PC-9 (cell line): ENCODE data around the gene ZDHHC7. TPM values are rescaled to one million over a fixed set of nuclear protein-coding genes. Genes with fewer than 3 reads are reported as not detected.

Source experiments
- BruUV-seq: library from RNA; stranded (reverse); fragments of 400-500 nt; replicated peaks from 2 replicates; lab custom pipeline; 2021; lab: Mats Ljungman, UMichigan
- CTCF ChIA-PET: fragments of 300-600 bp; sonication (Branson Sonifier 250); formaldehyde crosslinking; loops from one replicate; lab custom pipeline; 2022; ENCODE audit warnings: antibody characterized with exemption; lab: Charles Lee
- POLR2A ChIA-PET: fragments of 300-600 bp; sonication (Branson Sonifier 250); formaldehyde crosslinking; loops from one replicate; lab custom pipeline; 2022; ENCODE audit warnings: antibody characterized with exemption; ENCODE audit not compliant: unreplicated experiment; lab: Charles Lee
- DNase-seq, 2 experiments: peaks; one replicate each; pipeline versions ENCODE4 v3.0.0 to v3.0.0-alpha.2; 2015 to 2022; ENCODE audit warnings: mixed read lengths in 1 of 2
- H2AFZ ChIP-seq: fragments of 200-600 bp; sonication (generic); 2 replicates; pipeline ENCODE4 v1.8.1; 2017; ENCODE audit warnings: antibody characterized with exemption
- H3F3A ChIP-seq: fragments of 200-600 bp; sonication (generic); 2 replicates; pipeline ENCODE4 v1.8.1; 2017; ENCODE audit warnings: antibody characterized with exemption, mild to moderate bottlenecking, low read depth; ENCODE audit not compliant: insufficient read depth
- H3K27ac ChIP-seq: fragments of 200-600 bp; sonication (generic); 2 replicates; pipeline ENCODE4 v1.6.1; 2016; ENCODE audit warnings: mixed run types
- H3K27me3 ChIP-seq: fragments of 200-600 bp; sonication (generic); 2 replicates; pipeline ENCODE4 v1.6.1; 2016; ENCODE audit warnings: low read depth, mixed run types; ENCODE audit not compliant: insufficient read depth
- H3K36me3 ChIP-seq: fragments of 200-600 bp; sonication (generic); 2 replicates; pipeline ENCODE4 v1.6.1; 2016; ENCODE audit warnings: low read depth, mixed run types
- H3K4me1 ChIP-seq: fragments of 200-600 bp; sonication (generic); replicated peaks from 2 replicates; pipeline ENCODE4 v1.6.1; 2016; ENCODE audit warnings: mixed run types; ENCODE audit not compliant: insufficient read depth
- H3K4me2 ChIP-seq: fragments of 200-600 bp; sonication (generic); 2 replicates; pipeline ENCODE4 v1.6.1; 2017; ENCODE audit warnings: mixed run types
- H3K4me3 ChIP-seq: fragments of 200-600 bp; sonication (generic); 2 replicates; pipeline ENCODE4 v1.6.1; 2016; ENCODE audit warnings: mixed run types
- H3K79me2 ChIP-seq: fragments of 200-600 bp; sonication (generic); 2 replicates; pipeline ENCODE4 v1.6.1; 2017; ENCODE audit warnings: low read depth, mixed run types
- H3K9me2 ChIP-seq: fragments of 200-600 bp; sonication (generic); 2 replicates; pipeline ENCODE4 v1.8.1; 2017; ENCODE audit warnings: mild to moderate bottlenecking; ENCODE audit not compliant: insufficient read depth
- H3K9me3 ChIP-seq: fragments of 200-600 bp; sonication (generic); 2 replicates; pipeline ENCODE4 v1.8.1; 2016; ENCODE audit warnings: low read depth; ENCODE audit not compliant: insufficient read depth
- H4K20me1 ChIP-seq: fragments of 200-600 bp; sonication (generic); 2 replicates; pipeline ENCODE4 v1.8.1; 2017; ENCODE audit not compliant: insufficient read depth
- EZH2 ChIP-seq: fragments of 200-600 bp; sonication (generic); IDR thresholded peaks from 2 replicates; pipeline ENCODE4 v1.8.0; 2017; ENCODE audit warnings: antibody characterized with exemption, low read depth
- intact Hi-C: fragments of 100-400 bp; cut with micrococcal nuclease; formaldehyde crosslinking; loops from one replicate; pipeline ENCODE4 v1.10.0; 2022; ENCODE audit not compliant: unreplicated experiment
- total RNA-seq: library from RNA; stranded (reverse); gene quantifications from 2 replicates; pipeline ENCODE4 v1.2.3, GENCODE V29; 2021
- TF ChIP-seq, protein P1 (sequence below): fragments of 200-600 bp; sonication (generic); conservative IDR thresholded peaks from 2 replicates; pipeline ENCODE4 v1.6.1; 2017; ENCODE audit warnings: mixed run types, antibody characterized with exemption, mild to moderate bottlenecking, moderate library complexity

Gene ZDHHC7
- total RNA-seq, 1 experiment from 2014 or later = 79.3 TPM

DNA sequence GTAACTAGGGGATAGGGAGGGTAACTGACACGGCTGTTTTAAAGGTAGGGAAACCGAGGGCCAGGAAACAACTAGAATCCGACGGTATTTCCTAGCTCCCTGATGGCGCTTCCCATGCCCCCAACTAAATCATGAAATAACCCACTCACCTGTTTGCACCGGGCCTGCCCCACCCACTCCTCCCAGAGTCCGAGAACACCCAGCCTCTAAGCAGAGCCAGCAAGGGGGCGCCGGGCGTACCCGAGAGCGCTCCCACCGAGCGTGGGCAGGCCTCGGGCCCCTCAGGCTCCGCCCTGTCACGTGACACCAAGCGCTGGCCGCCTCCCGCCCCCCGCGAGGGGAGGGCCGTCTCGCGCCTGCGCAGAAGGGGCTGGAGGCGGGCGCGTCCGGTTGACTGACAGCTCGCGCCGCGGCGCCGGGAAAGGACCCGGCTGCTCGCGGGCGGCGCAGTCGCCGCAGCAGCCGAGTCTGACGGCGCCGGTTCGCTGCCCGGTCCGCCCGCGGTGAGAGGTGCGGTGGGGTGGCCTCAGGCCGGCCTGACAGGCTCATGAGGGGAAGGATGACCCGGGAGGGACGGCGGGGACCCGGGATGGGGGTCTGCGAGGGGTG is 16.1 kb upstream of the ZDHHC7 start, which contains the start of gene KIAA0513:
KIAA0513 (plus strand) TSS at position 447 of the 609 bp plus-strand sequence. CDS start 39,277 bp downstream, outside the sequence.
- intact Hi-C loops = loop anchor here (5.0 kb wide), 1 partner anchor 35 kb away; no protein-coding TSS in a partner anchor
- CTCF ChIA-PET = interaction anchor here (0.6 to 1.1 kb wide), 5 partner anchors 26 to 87 kb away, joined by 3 to 23 read pairs (median 4); no protein-coding TSS in a partner anchor

GRCh38 chr16:85026703-85027102 is 15.4 kb upstream of the ZDHHC7 start:
- H3K27ac ChIP-seq = peak overlapping the region; percentile 52
- no peak for TF ChIP-seq EZH2
- TF ChIP-seq, protein P1, sequence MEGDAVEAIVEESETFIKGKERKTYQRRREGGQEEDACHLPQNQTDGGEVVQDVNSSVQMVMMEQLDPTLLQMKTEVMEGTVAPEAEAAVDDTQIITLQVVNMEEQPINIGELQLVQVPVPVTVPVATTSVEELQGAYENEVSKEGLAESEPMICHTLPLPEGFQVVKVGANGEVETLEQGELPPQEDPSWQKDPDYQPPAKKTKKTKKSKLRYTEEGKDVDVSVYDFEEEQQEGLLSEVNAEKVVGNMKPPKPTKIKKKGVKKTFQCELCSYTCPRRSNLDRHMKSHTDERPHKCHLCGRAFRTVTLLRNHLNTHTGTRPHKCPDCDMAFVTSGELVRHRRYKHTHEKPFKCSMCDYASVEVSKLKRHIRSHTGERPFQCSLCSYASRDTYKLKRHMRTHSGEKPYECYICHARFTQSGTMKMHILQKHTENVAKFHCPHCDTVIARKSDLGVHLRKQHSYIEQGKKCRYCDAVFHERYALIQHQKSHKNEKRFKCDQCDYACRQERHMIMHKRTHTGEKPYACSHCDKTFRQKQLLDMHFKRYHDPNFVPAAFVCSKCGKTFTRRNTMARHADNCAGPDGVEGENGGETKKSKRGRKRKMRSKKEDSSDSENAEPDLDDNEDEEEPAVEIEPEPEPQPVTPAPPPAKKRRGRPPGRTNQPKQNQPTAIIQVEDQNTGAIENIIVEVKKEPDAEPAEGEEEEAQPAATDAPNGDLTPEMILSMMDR = no peak
- H3K27me3 ChIP-seq = no peaks in the 10 kb centered on the region
- peak overlapping the region; percentile 95 for H3K4me2 ChIP-seq
- DNase-seq = peak in 1 of 2 experiments; percentile 68
- POLR2A ChIA-PET = interaction anchor here (0.6 to 1.1 kb wide), 3 partner anchors 16 to 39 kb away, joined by 4 to 7 read pairs (median 6); no protein-coding TSS in a partner anchor
- peak overlapping the region; percentile 93 for H3K4me3 ChIP-seq
- TSS peak; percentile 65 for BruUV-seq
- H3K9me2 ChIP-seq = no peaks in the 10 kb centered on the region
- H3K4me1 ChIP-seq = peaks cover 52% of the 10 kb centered on the region
- H2AFZ ChIP-seq = peak overlapping the region; percentile 87
- no peaks in the 10 kb centered on the region for H3K79me2 ChIP-seq
- intact Hi-C loops = loop anchor here (1.0 to 5.0 kb wide), 2 partner anchors 9 to 34 kb away; no protein-coding TSS in a partner anchor
- H3F3A ChIP-seq = peaks cover 33% of the 10 kb centered on the region
- H3K9me3 ChIP-seq = no peaks in the 10 kb centered on the region
- no peaks in the 10 kb centered on the region for H3K36me3 ChIP-seq
- H4K20me1 ChIP-seq = peaks cover 5% of the 10 kb centered on the region; the same call in 1 of the 2 replicates
- CTCF ChIA-PET = interaction anchor here (0.6 to 1.1 kb wide), 3 partner anchors 25 to 88 kb away, joined by 3 to 23 read pairs (median 4); no protein-coding TSS in a partner anchor

More for the DNA sequence above, 16.1 kb upstream of the ZDHHC7 start, which contains the start of gene KIAA0513:
- Histone ChIP-seq H2AFZ (peak within 1 kb of the TSS; percentile 87), H3K79me2 (no peaks in the 10 kb centered on the region), H3K27ac (peak within 1 kb of the TSS; percentile 52), H3F3A (peaks cover 33% of the 10 kb centered on the region), H3K4me2 (peak within 1 kb of the TSS; percentile 95), H3K4me1 (peaks cover 52% of the 10 kb centered on the region), H3K4me3 (peak within 1 kb of the TSS; percentile 93), H4K20me1 (peaks cover 5% of the 10 kb centered on the region; the same call in 1 of the 2 replicates), H3K27me3 (no peaks in the 10 kb centered on the region), H3K36me3 (no peaks in the 10 kb centered on the region), H3K9me3 (no peaks in the 10 kb centered on the region), H3K9me2 (no peaks in the 10 kb centered on the region)
- BruUV-seq = no TSS peak
- TF ChIP-seq EZH2 = no peak
- TF ChIP-seq, protein P1 = no peak; the same call in 1 of the 2 replicates
- POLR2A ChIA-PET = interaction anchor here (0.6 to 0.7 kb wide), 3 partner anchors 12 to 40 kb away, joined by 3 to 7 read pairs (median 6); no protein-coding TSS in a partner anchor
- DNase-seq = peak; percentile 73 to 95
